Measurements from ENCODE around the gene OST4.

GRCh38 chr2:27069436-27069835 lies 2.0 kb downstream of the OST4 start:
- TF ChIP-seq CTCF (IDR thresholded peaks at IDR 0.05; ENCODE audit: low read length) (no peak), EZH2 (optimal IDR thresholded peaks at IDR 0.05; ENCODE audit: low read depth, low read length) (no peak)
